Right lobe of liver (tissue), 4 donors: ENCODE results near the gene ARL11.

Experiments used
- CTCF ChIP-seq, 4 donors: fragments of 200-600 bp in 3 of 4; fragments of 450-650 bp in 1 of 4; IDR thresholded peaks; one replicate each; pipeline versions ENCODE4 v1.5.1 to v1.8.0; 2016 to 2022; ENCODE audit warnings: antibody characterized with exemption in 4 of 4, mild to moderate bottlenecking in 2 of 4
- POLR2A ChIP-seq: fragments of 450-650 bp; IDR thresholded peaks from one replicate; pipeline ENCODE4 v1.6.1; 2017; ENCODE audit warnings: antibody characterized with exemption, mild to moderate bottlenecking
- donor health status: DM: no; HTN: no; CAD: no.
- donor health status: DM: no; HTN: no; CAD: no.
- donor health status: DM: no; HTN: yes; CAD: no.

DNA sequence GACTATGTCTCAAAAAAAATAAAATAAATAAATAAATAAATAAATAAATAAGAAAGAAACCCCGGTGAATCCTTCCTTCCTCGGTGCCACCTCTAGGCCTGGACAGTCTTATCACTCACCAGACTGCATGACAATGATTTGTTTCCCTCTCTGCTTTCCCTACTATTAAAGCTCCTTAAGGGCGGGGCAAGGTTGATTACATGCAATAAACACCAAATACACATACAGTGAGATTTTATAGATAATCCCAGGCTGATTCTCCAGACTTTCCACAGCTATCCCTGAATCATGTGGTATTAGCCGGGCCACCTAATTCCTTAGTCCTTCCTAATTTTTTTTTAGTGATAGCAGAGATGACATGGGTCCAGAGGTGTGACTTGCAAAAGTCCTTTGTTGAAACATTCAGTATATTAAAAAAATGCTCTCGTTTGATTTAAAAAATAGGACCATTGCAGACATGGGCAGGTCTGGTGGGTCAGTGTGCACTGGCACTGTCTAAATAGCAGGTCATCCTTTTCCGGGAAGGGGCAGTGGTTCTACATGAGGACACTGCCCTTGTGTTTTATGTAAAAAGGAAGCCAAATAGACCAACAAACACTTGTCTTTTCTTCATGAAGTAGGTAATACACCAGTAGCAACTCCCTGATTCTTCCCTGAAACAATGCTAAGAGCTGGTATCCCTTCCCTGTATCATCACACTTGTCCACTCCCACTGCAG lies 48.4 kb downstream of the ARL11 start:
- TF ChIP-seq POLR2A (no peak), CTCF (IDR thresholded peaks at IDR 0.05) (no peak)
